NCI-H2029 (cell line): ENCODE measurements around the gene ZNF182.
"Not testable (repeated sequence)": the region's sequence is repeated elsewhere in the genome, so short reads cannot be mapped to it uniquely, and the experiment has no call there.

Source experiments
- DNase-seq: peaks from one replicate; lab custom pipeline; 2025; lab: John Stamatoyannopoulos, UW

The ZNF182 gene

GRCh38 chrX:48003758-48004457 lies at the start of gene ZNF182:
ZNF182 (minus strand) TSS chrX:48003989; CDS start chrX:48002609, 1,380 bp downstream.
- peak; percentile 77 for DNase-seq

- DNase-seq, result no peak
These were observed 43.1 kb upstream of the ZNF182 start for GRCh38 chrX:48046846-48047245.

- DNase-seq, result no peak
These were observed 41.9 kb upstream of the ZNF182 start for GRCh38 chrX:48045410-48046311.

- DNase-seq, result no peak
These were observed 39.3 kb upstream of the ZNF182 start for GRCh38 chrX:48043056-48043455.

- DNase-seq, result no peak
These were observed 32.1 kb upstream of the ZNF182 start for GRCh38 chrX:48035891-48036290.

GRCh38 chrX:48030641-48031173 lies 26.9 kb upstream of the ZNF182 start:
- not testable (repeated sequence) for DNase-seq

- no peak for DNase-seq
These were observed 26.4 kb upstream of the ZNF182 start for GRCh38 chrX:48030237-48030636.

- no peak for DNase-seq
These were observed 24.3 kb upstream of the ZNF182 start for GRCh38 chrX:48028091-48028490.

- DNase-seq, result not testable (repeated sequence)
These were observed 23.8 kb upstream of the ZNF182 start for GRCh38 chrX:48027545-48027944.

GRCh38 chrX:48025561-48025960 lies 21.8 kb upstream of the ZNF182 start:
- peak; percentile 20 for DNase-seq

- DNase-seq, result no peak
These were observed 18.9 kb upstream of the ZNF182 start for GRCh38 chrX:48022738-48023137.

GRCh38 chrX:48022100-48022499 lies 18.3 kb upstream of the ZNF182 start:
- DNase-seq, result no peak

- peak; percentile 53 for DNase-seq
These were observed 17.5 kb upstream of the ZNF182 start for GRCh38 chrX:48021026-48021900.

GRCh38 chrX:48020472-48020871 lies 16.7 kb upstream of the ZNF182 start:
- DNase-seq, result not testable (repeated sequence)

- DNase-seq, result not testable (repeated sequence)
These were observed 16.1 kb upstream of the ZNF182 start for GRCh38 chrX:48019892-48020291.

- DNase-seq, result not testable (repeated sequence)
These were observed 13.0 kb upstream of the ZNF182 start for GRCh38 chrX:48016583-48017310.

- not testable (repeated sequence) for DNase-seq
These were observed 5.7 kb upstream of the ZNF182 start for GRCh38 chrX:48009445-48009960.

GRCh38 chrX:48006688-48007087 lies 2.9 kb upstream of the ZNF182 start, which contains the start of gene SPACA5:
SPACA5 (plus strand) TSS chrX:48006988; CDS start chrX:48007803, 815 bp downstream.
- DNase-seq, result not testable (repeated sequence)

- DNase-seq, result no peak
These were observed 427 bp downstream of the ZNF182 start for GRCh38 chrX:48003367-48003757.

- no peak for DNase-seq
These were observed 860 bp downstream of the ZNF182 start for GRCh38 chrX:48002929-48003328.

GRCh38 chrX:48002319-48002718 lies 1.5 kb downstream of the ZNF182 start:
- DNase-seq, result no peak
